DMS53 treated with DMSO at 0.1 percent for 48 hours (cell line): ENCODE measurements around the gene ADGRV1.
A peak's percentile ranks its signal among the peaks of the same experiment; 100 is the strongest.
"Not testable (repeated sequence)": the region's sequence is repeated elsewhere in the genome, so short reads cannot be mapped to it uniquely, and the experiment has no call there.

Experiments used
- DNase-seq: peaks from one replicate; lab custom pipeline; 2025; ENCODE audit not compliant: unreplicated experiment; lab: John Stamatoyannopoulos, UW

The ADGRV1 gene

DNA sequence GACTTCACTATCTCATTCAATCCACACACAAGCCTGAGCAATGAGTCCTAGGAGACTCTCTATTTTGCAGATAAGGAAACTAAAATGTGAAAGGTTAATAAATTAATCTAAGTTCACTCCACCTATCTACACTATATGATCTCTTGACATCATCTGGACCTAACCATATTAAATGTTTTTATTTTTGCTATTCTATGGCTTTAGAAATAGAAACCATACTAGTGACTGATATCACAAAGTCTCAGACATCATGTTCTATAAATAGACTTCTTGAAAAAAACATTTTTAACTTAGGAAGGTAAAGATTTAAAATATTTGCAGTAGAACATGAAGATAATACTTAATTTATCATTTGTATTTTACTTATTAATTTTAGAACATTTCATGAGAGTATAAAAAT, 9.4 kb upstream of the ADGRV1 start:
- DNase-seq = no peak

DNA sequence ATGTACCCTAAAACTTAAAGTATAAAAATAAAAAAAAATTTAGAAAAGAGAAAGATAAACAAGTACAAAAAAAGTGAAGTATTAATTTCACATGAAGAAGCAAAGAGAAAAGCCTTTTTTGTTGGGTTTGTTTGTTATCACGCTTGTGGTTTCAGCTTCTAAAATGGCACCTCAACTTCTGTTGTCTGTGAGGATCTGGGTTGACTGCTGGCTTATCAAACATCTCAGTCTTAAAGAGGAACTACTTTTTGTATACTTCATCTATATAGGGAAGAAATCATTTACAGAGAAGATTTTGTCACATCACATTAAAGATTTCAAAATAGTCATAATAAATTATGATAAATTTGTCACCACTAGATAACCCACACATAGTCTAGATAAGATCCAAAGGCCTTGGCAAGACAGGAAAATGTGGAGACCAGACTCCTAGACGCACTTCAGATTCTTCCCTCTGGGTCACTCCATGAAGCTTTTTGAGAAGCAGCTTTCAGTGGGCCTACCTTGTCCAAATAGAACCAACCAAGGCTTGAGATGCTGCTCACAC, 8.8 kb upstream of the ADGRV1 start:
- DNase-seq = no peak

DNA sequence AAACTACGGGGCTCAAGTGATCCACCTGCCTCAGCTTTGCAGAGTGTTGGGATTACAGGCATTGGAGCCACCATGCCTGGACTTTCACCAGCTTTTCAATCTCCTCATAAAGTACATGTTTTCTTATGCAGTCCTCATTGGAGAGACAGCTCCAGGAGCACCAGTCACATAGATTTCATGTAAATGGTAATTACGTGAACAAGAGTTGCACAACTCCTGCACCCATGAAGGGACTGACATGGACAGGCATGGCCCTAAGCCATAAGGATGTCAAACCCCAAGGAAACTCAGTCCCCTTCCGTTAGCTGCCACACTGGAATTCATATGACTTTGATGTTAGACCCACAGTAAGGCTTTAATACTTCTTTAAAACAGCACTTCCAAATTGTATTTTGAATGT, 7.6 kb upstream of the ADGRV1 start:
- no peak for DNase-seq

DNA sequence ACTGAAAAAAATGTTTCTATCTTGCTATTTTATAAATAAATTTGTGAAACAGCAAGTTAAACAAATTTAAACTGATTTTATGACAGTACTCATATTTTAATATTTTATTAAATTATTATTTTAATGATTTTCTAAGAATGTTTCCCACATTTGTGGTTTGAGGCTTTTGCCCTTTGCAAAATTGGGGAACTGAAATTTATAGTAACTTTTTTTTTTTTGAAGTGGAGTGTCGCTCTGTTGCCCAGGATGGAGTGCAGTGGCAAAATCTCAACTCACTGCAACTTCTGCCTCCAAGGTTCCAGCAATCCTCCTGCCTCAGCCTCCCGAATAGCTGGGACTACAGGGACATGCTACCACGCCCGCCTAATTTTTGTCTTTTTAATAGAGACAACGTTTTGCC, 7.2 kb upstream of the ADGRV1 start:
- no peak for DNase-seq

DNA sequence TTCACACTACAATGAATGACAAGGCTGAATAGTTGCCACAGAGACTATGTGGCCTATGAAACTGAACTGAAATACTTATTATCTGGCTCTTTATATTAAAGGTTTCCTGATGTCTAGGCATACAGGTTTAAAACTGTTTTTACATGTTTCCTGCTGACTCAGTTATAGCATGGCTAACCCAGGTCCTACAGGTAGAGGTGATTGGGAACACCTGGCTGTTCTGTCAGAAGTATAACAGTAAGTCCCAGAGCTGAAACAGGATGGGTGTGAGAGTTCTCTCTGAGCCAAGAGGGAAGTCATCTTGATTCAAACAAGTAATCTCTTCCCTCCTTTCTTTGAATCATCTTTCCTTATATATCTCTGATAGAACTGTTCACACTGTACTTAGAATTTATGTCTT, 4.9 kb upstream of the ADGRV1 start:
- no peak for DNase-seq

DNA sequence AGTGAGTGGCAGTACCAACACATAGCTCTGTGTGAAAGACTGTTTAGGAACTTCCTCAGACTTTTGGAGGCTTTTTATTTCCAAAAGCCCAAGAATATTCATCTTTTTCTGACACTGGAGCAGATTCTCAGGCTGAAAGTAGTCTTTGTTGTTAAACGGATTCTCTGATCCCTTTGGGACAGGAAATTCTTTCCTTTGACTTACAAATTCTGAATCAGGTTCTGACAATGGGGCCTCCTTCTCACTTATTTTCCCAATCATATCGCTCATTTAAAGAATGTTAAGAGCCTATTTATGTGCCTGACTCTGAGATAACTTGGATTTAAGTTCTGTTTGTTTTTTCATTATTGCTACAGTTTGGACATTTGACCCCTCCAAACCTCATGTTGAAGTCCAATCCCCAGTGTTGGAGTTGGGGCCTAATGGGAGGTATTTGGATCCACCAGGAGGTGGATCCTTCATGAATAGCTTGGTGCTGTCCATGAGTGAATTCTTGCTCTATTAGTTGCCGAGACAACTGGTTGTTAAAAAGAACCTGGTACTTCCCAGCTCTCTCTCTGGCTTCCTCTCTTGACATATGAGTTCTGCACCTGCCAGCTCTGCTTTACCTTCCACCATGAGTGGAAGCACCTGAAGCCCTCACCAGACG, 4.1 kb upstream of the ADGRV1 start:
- DNase-seq = no peak

DNA sequence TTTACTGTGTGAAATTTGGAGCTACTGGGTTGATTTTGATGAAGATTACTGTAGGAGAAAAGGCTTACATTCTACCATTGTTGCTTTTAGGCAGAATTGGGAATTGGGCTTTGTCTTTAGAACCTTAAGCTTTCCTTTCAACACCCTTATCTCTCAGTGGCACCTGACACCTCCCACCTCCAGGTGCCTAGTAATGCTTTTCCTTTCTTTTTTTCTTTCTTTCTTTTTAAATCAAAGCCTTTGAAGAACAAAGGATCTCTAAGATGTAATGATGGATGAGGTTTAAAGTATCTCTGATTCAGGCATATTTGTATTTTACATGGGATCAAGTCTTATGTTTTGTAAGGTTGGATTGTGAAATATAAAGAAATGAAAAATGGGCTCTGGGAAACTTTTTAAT, 2.9 kb upstream of the ADGRV1 start:
- no peak for DNase-seq

DNA sequence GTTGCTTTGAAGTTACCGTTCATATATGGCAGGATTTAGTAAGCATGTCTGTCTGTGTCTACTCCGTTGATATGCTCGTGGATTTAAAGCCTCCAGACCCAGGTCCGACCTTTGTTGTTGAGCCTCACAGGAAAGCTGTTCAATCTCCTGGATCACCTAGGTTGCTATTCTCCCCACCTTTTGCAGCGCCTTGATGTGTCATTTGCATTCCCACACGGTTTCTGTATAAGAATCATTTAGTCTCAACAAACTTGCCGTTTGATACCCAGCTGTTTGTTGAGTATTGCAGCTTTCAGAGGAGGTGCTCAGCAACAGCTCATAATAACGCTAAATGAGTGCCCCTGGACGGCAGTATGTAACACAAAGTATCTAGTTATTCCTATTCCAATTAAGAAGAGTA, 1.2 kb upstream of the ADGRV1 start:
- peak; percentile 35 for DNase-seq

DNA sequence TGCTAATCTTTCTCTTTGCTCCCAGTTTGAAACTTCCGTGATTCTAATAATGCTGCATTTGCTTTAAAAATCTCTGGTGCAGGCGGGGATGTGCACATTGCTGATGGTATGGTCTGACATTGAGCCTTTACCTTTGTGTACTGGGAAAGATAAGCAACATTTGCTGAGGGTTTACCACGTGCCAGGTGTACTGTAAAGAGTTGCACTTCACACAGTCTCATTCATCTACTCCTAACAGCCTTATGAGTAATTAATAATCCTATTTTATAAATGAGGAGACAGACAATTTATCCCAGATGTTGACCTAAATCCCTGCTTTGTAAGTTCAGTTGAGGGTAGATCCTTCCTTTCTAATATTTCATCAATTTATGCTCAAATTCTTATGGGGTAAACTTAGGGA, 726 bp upstream of the ADGRV1 start:
- DNase-seq = peak; percentile 66

DNA sequence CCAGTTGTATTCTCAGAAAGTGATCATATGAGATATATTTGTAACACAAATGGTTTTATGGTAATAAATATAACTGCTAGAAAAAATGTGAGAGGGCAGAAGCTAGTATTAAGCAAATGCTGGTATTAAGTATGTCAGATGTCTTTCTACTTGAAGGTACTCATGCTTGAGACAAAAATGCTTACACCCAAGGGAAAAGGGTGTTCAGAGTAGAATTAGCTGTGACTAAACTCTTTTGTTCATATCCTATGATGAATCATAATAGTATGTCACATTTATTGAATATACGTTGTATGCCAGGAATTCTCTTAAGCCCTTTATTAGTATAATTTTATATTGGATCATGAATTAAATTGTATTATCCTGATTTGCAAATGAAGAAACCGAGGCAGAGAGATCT, 2.2 kb downstream of the ADGRV1 start:
- no peak for DNase-seq

DNA sequence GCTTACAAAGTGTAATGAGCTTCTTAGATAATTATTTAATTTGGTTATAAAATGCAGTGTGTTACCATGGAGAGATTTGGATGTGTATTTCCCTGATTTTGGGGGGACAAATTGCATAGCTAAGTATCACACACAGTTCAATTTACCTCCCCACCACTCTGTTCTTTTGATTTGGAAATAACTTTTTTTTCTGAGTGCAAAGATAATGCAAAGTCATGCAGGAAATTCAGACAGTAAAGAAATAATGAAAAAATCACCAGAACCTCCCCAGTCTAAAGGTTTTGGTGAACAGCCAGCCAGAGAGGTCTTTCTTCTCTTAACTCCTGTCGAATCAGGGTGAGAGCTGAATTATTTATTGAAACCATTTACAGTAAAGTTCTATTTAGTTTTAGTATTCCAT, 3.2 kb downstream of the ADGRV1 start:
- DNase-seq = no peak

DNA sequence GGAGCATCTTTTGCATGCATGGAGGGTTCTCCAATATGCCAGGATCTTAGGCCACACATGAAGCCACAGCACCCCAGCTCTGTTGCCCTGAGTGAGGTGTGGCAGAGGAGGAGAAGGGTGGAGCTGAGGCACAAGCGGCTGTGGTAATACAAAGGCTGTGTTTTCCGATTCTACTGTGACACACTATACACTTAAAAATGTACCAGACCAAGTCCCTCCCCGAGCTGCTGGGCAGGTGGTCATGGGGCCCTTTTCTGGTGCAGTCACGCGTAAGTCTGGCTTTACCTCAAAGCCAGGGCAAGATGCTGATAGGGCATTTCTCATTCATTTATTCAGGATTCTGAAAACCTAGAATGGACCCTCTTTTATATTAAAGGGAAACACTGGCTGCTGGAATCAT, 3.7 kb downstream of the ADGRV1 start:
- DNase-seq = no peak

DNA sequence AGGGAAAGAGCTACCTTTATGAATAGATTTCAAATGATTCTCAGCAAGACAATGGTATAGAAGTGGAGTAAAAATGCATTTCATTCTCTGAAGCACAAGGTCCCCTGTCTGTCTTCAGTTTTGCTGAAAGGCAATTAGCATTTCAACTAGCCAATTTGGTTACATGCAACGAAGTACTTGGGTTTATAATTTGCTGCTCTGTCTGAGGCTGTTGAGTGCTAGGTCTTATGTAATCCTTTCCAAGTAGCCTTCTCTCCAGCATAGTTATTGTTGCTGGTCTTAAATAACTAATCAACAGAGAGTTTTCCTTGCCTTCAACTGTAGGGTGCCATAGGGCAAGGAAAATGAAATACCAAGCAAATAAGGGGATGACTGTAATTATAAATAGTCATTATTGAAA, 4.5 kb downstream of the ADGRV1 start:
- DNase-seq = no peak

DNA sequence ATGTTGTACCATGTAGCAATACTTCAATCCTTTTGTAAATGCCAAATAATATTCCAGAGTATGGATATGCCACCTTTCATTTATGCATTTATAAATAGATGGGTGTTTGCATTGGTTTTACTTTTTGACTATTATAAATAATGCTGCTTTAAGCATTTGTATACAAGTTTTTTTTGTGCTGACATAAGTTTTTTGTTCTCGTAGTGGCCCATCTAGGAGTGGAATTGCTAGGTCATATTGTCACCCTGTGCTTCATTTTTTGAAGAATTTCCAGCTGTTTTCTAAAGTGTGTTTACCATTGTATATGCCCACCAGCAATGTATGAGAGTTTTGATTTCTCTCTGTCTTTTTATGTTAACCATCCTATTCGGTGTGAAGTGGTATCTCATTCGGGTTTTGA, 6.9 kb downstream of the ADGRV1 start:
- no peak for DNase-seq

DNA sequence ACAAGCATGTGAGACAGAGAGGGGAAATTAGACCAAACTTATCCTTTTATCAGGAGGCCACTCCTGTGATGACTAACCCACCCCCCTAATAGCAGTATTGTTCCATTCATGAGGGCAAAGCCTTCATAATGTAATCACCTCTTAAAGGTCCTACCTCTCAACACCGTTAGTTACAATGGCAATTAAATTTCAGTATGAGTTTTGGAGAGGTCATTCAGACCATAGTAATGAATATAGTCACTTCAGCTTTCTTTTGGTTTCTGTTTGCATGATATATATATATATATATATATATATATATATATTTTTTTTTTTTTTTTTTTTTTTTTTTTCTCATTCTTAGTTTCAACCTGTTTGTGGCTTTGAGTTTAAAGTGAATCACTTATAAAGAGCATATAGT, 10.5 kb downstream of the ADGRV1 start:
- DNase-seq = no peak

DNA sequence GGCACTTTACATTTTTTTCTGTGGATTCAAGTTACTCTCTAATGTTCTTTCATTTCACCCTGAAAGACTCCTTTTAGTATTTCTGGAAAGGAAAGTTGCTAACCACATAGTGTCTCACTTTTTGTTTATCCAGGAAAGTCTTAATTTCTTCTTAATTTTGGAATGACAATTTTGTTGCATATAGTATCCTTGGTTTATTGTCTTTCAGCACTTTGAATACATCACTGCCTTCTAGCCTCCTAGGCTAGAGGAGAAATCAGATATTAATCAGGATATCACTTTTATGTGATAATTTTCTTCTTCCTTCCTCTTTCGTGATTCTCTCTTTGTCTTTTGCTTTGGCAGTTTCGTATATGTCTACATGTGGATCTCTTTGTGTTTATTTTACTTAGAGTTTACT, 11.4 kb downstream of the ADGRV1 start:
- DNase-seq = no peak

DNA sequence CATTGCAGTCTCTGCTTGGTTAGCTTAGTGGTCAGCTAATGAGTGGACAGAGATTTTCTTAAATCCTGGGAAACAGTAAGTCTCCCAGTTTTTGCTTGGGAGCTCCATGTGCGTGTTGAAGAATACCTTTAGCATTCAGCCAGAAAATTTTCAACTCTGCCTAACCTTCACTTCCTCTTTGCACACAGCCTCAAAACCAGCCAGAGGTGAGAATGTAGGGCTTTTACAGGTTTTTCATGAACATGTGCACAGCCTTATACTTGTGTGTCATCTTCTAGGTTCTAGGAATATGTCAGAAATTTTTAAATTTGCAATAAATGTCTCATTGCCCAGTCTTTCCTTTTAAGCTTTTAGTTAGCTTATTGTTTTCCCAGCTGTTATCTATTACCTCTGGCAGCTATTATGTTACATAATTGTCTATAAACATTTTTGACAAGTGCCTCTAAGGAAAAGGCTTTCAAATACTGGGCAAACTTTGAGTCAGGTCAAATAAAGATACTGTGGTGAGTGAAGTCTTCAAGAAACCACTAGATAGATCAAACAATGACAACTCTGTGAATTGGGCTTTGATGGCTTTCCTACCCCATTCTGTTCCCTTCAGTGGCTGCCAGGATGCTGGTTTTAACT, 12.7 kb downstream of the ADGRV1 start:
- no peak for DNase-seq

DNA sequence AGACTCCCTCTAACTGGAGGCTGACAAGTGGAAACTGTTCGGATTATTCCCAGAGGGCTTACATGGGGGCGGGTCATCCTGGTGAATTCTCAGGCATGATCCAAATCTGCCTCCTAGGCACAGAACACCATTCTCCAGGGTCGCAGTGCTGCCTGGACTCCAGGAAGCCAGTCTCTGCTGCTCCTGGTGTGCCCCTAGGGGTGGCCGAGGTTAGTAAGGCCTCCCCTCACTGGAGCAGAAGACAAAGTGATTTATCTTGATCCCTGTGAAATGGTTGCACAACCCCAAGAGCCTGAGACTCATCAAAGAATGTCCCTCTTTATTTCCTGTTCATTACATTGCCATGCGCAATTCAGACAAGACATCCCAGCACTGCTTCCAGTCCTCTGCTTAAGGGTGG, 17.1 kb downstream of the ADGRV1 start:
- DNase-seq = no peak

DNA sequence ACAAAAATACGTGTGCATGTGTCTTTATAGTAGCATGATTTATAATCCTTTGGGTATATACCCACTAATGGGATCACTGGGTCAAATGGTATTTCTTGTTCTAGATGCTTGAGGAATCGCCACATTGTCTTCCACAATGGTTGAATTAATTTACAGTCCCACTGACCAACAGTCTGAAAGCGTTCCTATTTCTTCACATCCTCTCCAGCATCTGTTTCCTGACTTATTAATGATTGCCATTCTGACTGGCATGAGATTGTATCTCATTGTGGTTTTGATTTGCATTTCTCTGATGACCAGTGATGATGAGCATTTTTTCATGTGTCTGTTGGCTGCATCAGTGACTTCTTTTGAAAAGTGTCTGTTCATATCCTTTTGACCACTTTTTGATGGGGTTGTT, 18.0 kb downstream of the ADGRV1 start:
- not testable (repeated sequence) for DNase-seq

DNA sequence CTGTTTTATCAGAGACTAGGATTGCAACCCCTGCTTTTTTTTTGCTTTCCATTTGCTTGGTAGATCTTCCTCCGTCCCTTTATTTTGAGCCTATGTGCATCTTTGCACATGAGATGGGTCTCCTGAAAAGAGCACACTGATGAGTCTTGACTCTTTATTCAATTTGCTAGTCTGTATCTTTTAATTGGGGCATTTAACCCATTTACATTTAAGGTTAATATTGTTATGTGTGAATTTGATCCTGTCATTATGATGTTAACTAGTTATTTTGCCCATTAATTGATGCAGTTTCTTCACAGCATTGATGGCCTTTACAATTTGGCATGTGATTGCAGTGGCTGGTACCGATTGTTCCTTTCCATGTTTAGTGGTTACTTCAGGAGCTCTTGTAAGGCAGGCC, 21.3 kb downstream of the ADGRV1 start:
- DNase-seq = not testable (repeated sequence)

DNA sequence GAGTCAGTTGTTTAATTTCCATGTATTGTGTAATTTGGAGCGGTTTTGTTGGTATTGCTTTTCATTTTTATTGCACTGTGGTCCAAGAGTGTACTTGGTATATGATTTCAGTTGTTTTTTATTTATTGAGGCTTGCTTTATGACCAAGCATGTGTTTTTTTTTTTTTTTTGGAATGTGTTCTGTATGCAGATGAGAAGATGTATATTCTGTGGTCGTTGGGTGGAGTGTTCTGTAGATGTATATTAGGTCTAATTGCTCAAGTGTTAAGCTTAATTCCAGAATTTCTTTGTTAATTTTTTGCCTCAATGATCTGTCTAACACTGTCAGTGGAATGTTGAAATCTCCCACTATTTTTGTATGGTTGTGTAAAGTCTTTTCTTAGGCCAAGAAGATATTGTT, 23.4 kb downstream of the ADGRV1 start:
- DNase-seq = no peak

DNA sequence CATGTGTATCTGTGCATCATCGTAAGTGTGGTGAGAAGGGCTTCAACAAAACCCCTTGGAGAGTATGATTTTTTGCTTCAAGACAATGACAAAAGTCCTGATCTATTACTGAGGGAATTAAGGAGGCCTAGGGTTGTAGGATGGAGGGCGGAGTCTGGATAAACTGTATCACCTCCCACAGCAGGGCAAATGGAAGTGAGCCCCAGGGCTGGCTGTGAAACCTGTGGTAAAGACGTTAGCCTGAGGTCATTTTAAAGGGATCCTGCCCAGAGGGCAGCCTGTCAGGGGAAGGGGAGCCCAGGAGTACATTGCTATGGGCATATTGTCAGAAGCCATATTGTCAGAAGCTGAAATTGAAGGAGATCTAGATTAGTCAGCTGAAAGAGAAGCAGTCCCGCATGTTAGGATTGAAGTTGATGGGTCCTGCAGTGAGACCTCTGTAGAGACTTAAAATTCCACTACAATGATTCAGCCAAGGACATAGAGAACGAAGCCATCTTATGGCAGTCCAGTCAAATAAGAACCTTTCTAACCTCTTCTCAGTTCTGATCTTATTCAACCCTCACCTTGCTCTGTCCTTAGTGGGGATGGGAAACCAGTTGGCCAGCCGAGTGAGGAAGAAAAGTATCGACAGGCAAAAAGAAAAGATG, 26.9 kb downstream of the ADGRV1 start:
- no peak for DNase-seq
